Measurements from ENCODE around the gene RUNX2. TPM values are rescaled to one million over a fixed set of nuclear protein-coding genes. Genes with fewer than 3 reads are reported as not detected.
"Not testable (repeated sequence)": the region's sequence is repeated elsewhere in the genome, so short reads cannot be mapped to it uniquely, and the experiment has no call there.

The RUNX2 gene
- total RNA-seq, 1 donor from 2014 or later, result 1.8 TPM

- DNase-seq (no peak), ATAC-seq (ENCODE audit: low read depth) (no peak)
- Mint-ChIP-seq H3K9me3 (no peaks in the 10 kb centered on the region), H3K4me3 (no peak overlapping the region), H3K27me3 (peaks cover 11% of the 10 kb centered on the region), H3K27ac (no peak overlapping the region), H3K4me1 (peaks cover 24% of the 10 kb centered on the region), H3K36me3 (ENCODE audit: low read depth) (no peaks in the 10 kb centered on the region)
- ChIA-PET CTCF (interaction anchor here (0.6 kb wide), 1 partner anchor 254 kb away, joined by 3 read pairs; no protein-coding TSS in a partner anchor), POLR2A (no interaction called here)
- intact Hi-C loops (cut with micrococcal nuclease), result no loop called here
- no peak for TF ChIP-seq CTCF (IDR thresholded peaks at IDR 0.05)
Measured at GRCh38 chr6:45667766-45668165, 339.6 kb downstream of the RUNX2 start.

GRCh38 chr6:45668705-45669104 lies 340.6 kb downstream of the RUNX2 start:
- Mint-ChIP-seq H3K27me3 (peaks cover 8% of the 10 kb centered on the region), H3K9me3 (no peaks in the 10 kb centered on the region), H3K27ac (no peak overlapping the region), H3K36me3 (ENCODE audit: low read depth) (no peaks in the 10 kb centered on the region), H3K4me3 (no peak overlapping the region), H3K4me1 (peaks cover 21% of the 10 kb centered on the region)
- no peak for DNase-seq
- ChIA-PET POLR2A (no interaction called here), CTCF (no interaction called here)
- intact Hi-C loops (cut with micrococcal nuclease), result no loop called here
- no peak for TF ChIP-seq CTCF (IDR thresholded peaks at IDR 0.05)
- ATAC-seq (ENCODE audit: low read depth), result no peak

- H3K27ac Mint-ChIP-seq; H3K9me3 Mint-ChIP-seq; POLR2A ChIA-PET; intact Hi-C loops (cut with micrococcal nuclease); H3K4me3 Mint-ChIP-seq; H3K36me3 Mint-ChIP-seq (ENCODE audit: low read depth); CTCF ChIA-PET; DNase-seq; H3K27me3 Mint-ChIP-seq; ATAC-seq (ENCODE audit: low read depth): not testable (repeated sequence)
- peaks cover 22% of the 10 kb centered on the region for H3K4me1 Mint-ChIP-seq
Measured at GRCh38 chr6:45673167-45673566, 345.0 kb downstream of the RUNX2 start.

- DNase-seq; H3K27me3 Mint-ChIP-seq; H3K36me3 Mint-ChIP-seq (ENCODE audit: low read depth); POLR2A ChIA-PET; H3K27ac Mint-ChIP-seq; ATAC-seq (ENCODE audit: low read depth); H3K4me3 Mint-ChIP-seq; CTCF ChIA-PET; H3K9me3 Mint-ChIP-seq: not testable (repeated sequence)
- peaks cover 38% of the 10 kb centered on the region for H3K4me1 Mint-ChIP-seq
- intact Hi-C loops (cut with micrococcal nuclease), result loop anchor here (5.0 kb wide), 1 partner anchor 253 kb away; no protein-coding TSS in a partner anchor
Measured at GRCh38 chr6:45675166-45675565, 347.0 kb downstream of the RUNX2 start.

- no peak for TF ChIP-seq CTCF (IDR thresholded peaks at IDR 0.05)
- Mint-ChIP-seq H3K36me3 (ENCODE audit: low read depth) (no peaks in the 10 kb centered on the region), H3K9me3 (no peaks in the 10 kb centered on the region), H3K4me1 (peaks cover 40% of the 10 kb centered on the region), H3K27me3 (no peaks in the 10 kb centered on the region), H3K27ac (no peak overlapping the region), H3K4me3 (no peak overlapping the region)
- ChIA-PET POLR2A (no interaction called here), CTCF (no interaction called here)
- DNase-seq, result no peak
- no peak for ATAC-seq (ENCODE audit: low read depth)
- intact Hi-C loops (cut with micrococcal nuclease), result loop anchor here (2.0 to 5.0 kb wide), 2 partner anchors 13 to 253 kb away; no protein-coding TSS in a partner anchor
Measured at GRCh38 chr6:45675634-45676033, 347.5 kb downstream of the RUNX2 start.

GRCh38 chr6:45676380-45676779 lies 348.2 kb downstream of the RUNX2 start:
- H3K27ac Mint-ChIP-seq, result no peak overlapping the region
- ChIA-PET CTCF (interaction anchor here (2.2 kb wide), 1 partner anchor 38 kb away, joined by 8 read pairs; no protein-coding TSS in a partner anchor), POLR2A (interaction anchor here (0.7 kb wide), 1 partner anchor 14 kb away, joined by 3 read pairs; no protein-coding TSS in a partner anchor)
- H3K27me3 Mint-ChIP-seq, result no peaks in the 10 kb centered on the region
- no peaks in the 10 kb centered on the region for H3K9me3 Mint-ChIP-seq
- intact Hi-C loops (cut with micrococcal nuclease), result loop anchor here (2.0 to 5.0 kb wide), 2 partner anchors 14 to 254 kb away; no protein-coding TSS in a partner anchor
- H3K4me3 Mint-ChIP-seq, result peak overlapping the region; percentile 32
- H3K36me3 Mint-ChIP-seq (ENCODE audit: low read depth), result no peaks in the 10 kb centered on the region
- no peak for TF ChIP-seq CTCF (IDR thresholded peaks at IDR 0.05)
- no peak for ATAC-seq (ENCODE audit: low read depth)
- peaks cover 43% of the 10 kb centered on the region for H3K4me1 Mint-ChIP-seq
- DNase-seq, result no peak
